NCI-H748 treated with DMSO at 0.1 percent for 48 hours (cell line): ENCODE results near the gene CORO6.
"Not testable (repeated sequence)": the region's sequence is repeated elsewhere in the genome, so short reads cannot be mapped to it uniquely, and the experiment has no call there.

ENCODE experiments used
- DNase-seq: peaks from one replicate; lab custom pipeline; 2025; lab: John Stamatoyannopoulos, UW

CORO6 gene

DNA sequence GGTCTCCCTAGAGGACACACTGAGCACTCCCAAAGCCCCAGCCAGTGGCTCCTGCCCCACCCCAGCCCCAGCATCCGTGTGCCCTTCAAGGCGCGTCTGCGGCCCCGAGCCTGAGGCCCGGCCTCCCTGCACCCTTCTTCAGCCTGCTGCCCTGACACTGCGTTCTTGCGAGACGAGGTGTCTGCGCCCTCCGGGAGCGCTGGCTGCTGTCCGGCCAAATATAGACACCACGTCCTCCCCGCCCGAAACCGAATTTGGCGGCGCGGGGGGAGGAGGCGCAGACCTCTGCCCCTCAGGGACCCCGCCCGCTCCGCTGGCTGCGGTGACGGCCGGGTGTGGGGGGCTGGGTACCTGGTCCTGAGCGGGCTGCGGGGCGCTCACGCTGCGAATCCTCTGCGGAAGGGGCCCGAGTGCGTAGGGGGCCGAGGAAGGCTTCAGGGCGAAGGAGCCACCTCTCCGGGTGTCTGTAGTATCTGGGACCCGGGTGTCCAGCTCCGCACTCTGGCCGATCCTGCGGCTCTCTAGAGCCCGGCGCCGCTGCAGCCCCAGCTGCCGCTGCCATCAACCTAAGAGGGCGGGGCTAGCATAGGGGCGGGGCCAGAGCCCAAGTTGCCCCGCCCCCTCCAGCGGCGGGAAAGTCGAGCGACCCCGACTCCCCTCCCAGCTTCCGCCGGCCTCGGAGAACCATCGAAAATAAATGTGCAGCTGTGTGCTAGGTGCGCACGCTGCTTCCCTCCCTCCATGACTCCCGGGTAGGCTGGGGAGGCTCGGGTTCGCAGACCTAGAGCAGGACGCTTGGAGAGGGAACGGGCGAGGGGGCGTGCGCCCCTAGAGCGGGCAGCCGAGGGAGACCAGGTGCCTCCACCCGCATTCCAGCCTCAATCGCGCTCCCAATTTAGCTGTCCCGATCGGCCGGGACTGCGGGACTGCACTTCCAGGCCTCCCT lies at the start of gene CORO6:
Gene CORO6, minus strand, starts transcription at position 576 of the 946 bp plus-strand sequence. CDS start 1,491 bp downstream, outside the sequence.
- peak; percentile 35 for DNase-seq

DNA sequence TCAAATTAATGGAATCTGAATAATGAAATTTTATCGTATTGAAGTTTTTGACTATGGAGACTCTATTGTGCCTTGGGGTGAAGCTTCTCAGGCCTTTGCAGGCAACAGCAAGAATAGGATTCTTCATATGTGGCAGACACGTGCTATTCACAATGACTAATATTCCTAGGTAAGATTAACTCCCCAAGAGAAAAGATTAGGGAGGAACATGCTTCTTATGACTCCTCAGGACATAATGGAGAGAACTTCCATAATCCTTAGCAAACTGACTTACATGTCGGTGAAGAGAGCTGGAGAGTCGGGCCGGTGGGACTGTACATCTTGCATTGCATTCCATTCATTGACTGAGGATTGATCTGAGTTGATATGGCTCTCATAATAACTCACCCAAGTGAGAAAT lies 48.9 kb upstream of the CORO6 start:
- no peak for DNase-seq

DNA sequence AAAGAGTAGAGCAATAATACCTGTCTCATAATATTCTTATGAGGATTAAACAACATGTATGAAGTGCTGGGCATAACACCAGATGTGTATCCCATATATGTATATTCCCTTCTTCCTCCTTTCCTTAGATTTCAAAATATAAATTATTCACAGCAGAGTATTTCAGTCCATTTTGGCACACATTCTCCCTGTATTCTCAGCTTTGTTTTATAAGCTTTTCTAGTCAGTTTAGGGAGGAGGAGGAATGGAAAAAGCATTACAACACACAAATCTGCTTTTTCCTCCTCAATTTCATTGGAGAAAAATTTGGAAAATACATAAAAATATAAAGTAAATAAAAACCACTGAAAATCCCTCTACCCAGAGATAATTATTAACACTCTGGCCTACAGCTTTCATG lies 46.6 kb upstream of the CORO6 start:
- no peak for DNase-seq

DNA sequence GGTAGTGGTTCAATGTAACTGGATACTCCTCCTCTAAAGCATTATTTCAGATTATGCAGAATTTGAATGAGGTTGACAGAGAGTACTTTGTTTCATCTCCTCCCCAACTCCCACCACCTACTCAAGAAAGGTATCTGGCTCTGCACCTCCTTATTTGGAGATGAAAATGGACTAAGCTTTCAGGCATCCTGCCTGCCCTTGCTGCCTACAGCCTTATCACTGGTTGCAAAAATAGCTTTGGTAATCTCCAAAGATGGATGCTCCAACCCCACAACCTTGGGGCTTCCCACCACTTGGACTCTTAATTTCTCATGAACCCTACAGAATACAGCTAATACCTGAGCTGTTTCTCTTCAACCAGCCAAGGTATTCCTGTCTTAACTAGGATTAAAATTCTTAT lies 45.3 kb upstream of the CORO6 start:
- no peak for DNase-seq

DNA sequence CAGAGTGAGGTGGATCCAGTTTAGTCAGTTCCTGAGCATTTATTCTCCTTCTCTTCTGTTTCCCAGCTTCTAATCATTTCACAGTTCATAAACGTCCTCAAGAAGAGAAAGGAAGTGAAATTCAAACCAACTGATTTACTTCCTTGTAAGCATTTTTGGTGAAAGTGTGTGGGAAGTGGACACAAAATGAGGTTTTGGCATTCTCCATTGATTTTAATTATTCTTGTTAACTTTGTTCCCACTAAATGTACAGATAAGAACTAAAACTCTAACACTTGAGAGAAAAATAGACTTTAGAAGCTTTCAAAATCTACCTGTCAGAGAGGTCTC lies 42.7 kb upstream of the CORO6 start:
- DNase-seq = no peak

- DNase-seq = no peak
Measured at GRCh38 chr17:29664743-29665480, 42.2 kb upstream of the CORO6 start.

GRCh38 chr17:29663155-29663554 lies 40.4 kb upstream of the CORO6 start:
- no peak for DNase-seq

- no peak for DNase-seq
Measured at GRCh38 chr17:29661213-29661612, 38.5 kb upstream of the CORO6 start.

- no peak for DNase-seq
Measured at GRCh38 chr17:29659155-29659554, 36.4 kb upstream of the CORO6 start.

GRCh38 chr17:29655323-29655722 lies 32.6 kb upstream of the CORO6 start:
- no peak for DNase-seq

- DNase-seq = no peak
Measured at GRCh38 chr17:29653995-29654714, 31.4 kb upstream of the CORO6 start.

DNA sequence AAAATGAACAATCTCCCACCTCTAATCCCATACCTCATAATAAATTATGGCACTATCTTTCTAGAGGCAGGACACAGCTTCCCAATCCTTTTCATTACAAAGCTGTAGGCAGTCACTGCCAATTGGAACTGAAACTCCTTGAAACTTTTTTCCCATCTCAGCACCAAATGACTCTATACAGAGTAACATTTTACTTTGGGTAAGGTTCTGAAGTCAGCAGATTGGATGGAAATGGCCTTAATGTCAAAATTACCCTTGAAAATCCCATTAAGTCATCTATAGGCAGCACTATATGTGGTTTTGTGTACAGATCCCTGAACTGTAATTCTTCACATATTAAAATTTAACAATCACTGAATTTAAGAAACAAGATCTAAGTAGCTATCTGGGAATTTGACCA lies 30.3 kb upstream of the CORO6 start:
- no peak for DNase-seq

DNA sequence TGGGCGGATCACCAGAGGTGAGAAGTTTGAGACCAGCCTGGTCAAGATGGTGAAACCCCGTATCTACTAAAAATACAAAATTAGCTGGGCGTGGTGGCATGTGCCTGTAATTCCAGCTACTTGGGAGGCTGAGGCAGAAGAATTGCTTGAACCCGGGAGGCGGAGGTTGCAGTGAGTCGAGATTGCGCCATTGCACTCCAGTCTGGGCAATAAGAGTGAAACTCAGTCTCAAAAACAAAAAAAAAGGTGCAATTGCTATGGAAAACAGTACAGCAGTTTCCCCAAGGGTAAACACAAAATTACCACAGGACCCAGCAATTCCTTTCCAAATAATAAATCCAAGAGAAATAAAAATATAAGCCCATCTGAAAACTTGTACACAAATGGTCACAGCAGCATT lies 29.2 kb upstream of the CORO6 start:
- not testable (repeated sequence) for DNase-seq

GRCh38 chr17:29650396-29650795 lies 27.7 kb upstream of the CORO6 start:
- DNase-seq = no peak

- DNase-seq = no peak
Measured at GRCh38 chr17:29649359-29649758, 26.6 kb upstream of the CORO6 start.

- DNase-seq = no peak
Measured at GRCh38 chr17:29648005-29648404, 25.3 kb upstream of the CORO6 start.

DNA sequence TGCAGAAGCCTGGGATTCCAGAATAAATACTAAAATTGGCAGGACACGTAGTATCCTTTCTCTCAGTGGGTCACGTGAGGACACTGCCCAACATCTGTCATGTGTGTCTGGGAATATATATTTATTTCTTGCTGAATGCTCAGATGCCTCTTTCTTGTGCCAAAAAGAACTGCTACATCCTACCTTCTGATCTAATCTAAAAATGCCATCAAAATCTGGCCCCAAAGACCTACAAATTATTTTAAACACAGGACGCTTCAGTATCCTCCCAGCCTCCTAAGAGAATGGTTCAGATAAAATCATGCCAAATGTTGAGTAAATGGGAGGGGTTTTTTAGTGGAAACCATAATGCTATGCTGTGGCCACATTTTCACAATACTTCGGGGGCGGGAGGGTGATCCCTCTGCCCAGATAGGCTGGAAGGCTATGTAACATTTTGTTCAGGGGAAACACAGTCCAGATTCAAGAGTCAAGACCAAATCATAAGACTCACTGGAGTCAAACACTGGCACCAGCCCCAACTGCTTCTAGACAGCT lies 22.9 kb upstream of the CORO6 start:
- DNase-seq = no peak

DNA sequence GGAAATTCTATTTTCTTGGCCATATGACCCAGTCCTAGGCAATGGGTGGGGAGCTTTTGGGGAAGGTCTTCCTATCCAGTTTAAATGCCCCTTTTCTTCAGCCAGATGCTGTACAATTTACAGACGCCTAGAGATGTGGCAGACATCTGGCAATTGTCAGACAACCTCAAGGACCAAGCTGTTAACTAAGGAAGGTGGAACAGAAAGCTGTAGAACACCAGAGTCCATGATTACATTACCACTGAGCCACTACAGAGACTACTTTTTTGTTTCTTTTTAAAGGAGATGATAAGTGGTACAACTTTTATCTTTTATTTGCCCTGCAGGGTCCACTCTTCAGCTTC lies 21.1 kb upstream of the CORO6 start:
- no peak for DNase-seq

- DNase-seq = no peak
Measured at GRCh38 chr17:29642171-29642611, 19.5 kb upstream of the CORO6 start.

GRCh38 chr17:29640981-29641642 lies 18.4 kb upstream of the CORO6 start:
- no peak for DNase-seq

DNA sequence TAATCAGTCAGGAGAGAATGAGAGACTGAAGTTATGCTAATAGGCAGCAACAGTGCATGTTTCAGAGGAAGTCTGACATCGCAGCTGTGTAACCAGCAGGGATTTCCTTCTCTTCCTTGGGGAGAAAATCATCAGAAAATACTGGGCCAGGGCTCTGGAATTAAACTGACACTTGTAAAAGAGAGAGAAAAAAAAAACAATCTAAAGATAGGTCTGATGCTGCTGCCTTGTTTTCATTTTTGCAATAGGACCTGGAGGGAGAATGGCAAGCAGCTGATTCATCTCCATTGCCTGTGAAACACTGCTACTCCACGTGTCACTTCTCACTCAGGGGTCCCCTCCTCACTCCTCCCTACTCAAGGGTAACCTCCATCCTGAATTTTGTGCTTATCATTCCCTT lies 17.7 kb upstream of the CORO6 start:
- no peak for DNase-seq

DNA sequence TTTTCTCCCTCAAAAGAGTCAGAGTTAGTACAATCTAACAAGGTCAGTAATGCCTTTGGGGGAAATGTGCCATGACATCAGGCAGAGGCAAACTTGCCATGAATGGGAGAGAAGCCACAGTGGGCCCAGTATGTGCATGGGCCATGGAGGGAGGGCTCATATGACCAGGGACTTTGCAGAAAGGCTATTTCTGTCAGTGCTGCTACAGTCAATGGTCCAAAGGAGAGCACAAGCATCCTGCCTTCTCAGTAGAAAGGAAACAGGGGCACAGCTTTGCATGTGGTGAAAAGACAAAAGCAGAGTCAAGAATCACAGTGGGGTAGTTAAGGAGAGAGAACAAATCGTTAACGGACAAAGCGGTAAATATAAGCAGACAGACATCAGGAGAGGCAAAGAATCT lies 11.2 kb upstream of the CORO6 start:
- DNase-seq = no peak
